ENCODE measurements around the gene CHMP3.

CHMP3 gene

DNA sequence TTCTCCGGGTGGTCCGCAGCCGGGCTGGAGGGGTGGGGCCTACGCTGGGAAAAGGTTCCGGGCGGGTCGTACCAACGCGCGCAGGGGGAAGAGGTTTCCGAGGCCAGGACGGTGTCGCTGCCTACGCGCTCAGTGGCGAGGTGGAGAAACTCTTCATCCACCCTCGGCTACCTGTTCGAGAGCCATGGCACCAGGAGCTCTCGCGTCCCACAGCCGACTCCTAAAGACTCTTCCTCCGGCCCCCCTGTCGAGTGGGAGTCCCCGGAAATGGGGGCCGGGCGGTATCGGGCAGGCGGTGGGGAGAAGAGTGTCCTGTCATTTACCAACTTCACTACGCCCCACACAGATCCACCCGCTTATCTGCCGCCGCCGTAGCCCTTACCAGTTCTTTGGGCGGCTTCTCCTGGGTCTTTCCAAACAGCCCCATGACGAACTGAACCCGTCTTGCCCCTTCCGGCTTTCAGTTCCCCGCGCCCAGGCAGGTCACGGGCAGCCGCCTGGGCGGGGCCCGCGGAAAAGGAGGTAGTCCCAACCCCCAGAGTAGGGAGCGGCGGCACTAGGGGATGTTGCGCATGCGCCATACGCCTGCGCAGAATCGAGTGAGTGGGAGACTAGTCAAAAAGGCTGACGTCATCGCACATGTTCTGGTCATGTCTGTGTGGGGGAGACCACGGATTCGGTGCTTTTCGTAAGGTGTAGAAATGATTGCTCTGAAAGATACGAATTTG lies at the start of gene CHMP3:
Gene CHMP3, minus strand, starts transcription at position 522 of the 728 bp plus-strand sequence. Its CDS starts 95 bp downstream, at position 427.
- TF ChIP-seq CTCF (IDR thresholded peaks at IDR 0.05; ENCODE audit: low read depth, low read length): no peak
- H3K4me3 ChIP-seq (ENCODE audit: low read depth, low read length): peak within 1 kb of the TSS; percentile 88

DNA sequence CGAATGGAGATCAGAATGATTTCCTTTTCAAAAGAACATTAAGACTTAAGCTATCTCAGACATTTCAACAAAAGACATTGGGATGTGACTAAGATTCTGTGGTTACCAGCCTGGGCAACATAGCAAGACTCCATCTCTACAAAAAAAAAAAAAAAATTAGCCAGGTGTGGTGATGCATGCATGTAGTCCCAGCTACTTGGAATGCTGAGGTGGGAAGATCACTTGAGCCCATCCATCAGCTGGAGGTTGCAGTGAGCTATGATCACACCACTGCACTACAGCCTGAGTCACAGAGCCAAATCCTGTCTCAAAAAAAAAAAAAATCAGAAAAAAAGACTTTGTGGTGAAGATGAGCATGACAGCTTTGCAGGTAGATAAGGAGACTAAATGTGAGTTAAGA lies 47.6 kb upstream of the CHMP3 start:
- H3K4me3 ChIP-seq (ENCODE audit: low read depth, low read length): no peak overlapping the region
- TF ChIP-seq CTCF (IDR thresholded peaks at IDR 0.05; ENCODE audit: low read depth, low read length): no peak

DNA sequence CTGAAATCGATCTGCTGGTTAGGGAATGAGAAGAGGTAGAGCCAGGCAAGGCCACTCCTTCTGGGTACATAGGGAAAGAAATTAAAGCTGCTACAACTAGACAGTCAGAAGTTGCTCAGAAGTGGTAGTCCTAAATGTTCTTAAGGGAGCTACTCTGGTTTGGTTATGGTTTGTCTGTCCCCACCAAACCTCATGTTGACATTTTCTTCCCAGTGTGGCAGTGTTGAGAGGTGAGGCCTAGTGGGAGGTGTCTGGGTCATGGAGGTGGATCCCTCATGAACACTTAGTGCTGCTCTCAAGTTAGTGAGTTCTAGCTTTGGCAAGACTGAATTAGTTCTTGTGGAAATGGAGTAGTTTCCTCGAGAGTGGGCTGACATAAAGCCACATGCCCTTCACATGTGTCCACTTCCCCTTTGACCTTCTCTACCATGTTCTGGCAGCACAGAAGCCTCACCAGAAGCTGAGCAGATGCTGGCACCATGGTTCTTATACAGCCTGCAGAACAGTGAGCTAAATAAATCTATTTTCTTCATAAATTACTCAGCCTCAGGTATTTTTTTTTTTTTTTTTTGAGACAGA lies 45.7 kb upstream of the CHMP3 start:
- H3K4me3 ChIP-seq (ENCODE audit: low read depth, low read length): no peak overlapping the region
- TF ChIP-seq CTCF (IDR thresholded peaks at IDR 0.05; ENCODE audit: low read depth, low read length): no peak

DNA sequence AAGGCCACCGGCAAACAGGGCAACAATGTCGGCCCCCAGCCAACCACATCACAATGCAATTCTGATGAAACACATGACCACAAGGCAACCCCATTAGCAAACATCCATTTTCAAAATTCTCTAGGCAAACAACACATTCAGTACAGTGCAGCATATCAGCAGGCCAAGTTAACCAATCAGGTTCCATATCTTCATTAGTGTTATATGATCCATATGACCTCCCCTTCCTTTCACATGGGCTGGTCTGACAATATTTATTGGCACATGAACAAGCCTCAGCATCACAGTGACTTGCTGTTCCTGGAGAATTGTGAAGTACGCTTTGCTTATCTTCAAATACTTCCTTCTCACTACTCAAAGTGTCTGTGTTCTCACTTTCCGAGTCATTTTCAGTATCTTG lies 40.7 kb upstream of the CHMP3 start:
- no peak for TF ChIP-seq CTCF (IDR thresholded peaks at IDR 0.05; ENCODE audit: low read depth, low read length)
- H3K4me3 ChIP-seq (ENCODE audit: low read depth, low read length): no peak overlapping the region

- H3K4me3 ChIP-seq (ENCODE audit: low read depth, low read length): no peak overlapping the region
- TF ChIP-seq CTCF (IDR thresholded peaks at IDR 0.05; ENCODE audit: low read depth, low read length): no peak
Observed at GRCh38 chr2:86598966-86599365, 35.7 kb upstream of the CHMP3 start.

DNA sequence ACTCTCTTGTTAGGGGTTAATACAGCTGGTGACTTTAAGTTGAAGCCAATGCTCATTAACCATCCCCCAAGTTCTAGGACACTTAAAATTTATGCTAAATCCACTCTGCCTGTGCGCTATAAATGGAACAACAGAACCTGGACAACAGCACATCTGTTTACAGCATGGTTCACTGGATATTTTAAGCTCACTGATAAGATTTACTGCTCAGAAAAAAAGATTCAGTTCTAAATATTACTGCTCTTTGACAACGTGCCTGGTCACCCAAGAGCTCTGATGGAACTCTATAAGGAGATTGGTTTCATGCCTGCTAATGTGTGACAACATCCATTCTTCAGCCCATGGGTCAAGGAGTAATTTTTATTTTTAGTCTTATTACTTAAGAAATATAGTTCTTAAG lies 32.9 kb upstream of the CHMP3 start:
- TF ChIP-seq CTCF (IDR thresholded peaks at IDR 0.05; ENCODE audit: low read depth, low read length): no peak

GRCh38 chr2:86593266-86593665 lies 30.0 kb upstream of the CHMP3 start:
- no peak for TF ChIP-seq CTCF (IDR thresholded peaks at IDR 0.05; ENCODE audit: low read depth, low read length)
- no peak overlapping the region for H3K4me3 ChIP-seq (ENCODE audit: low read depth, low read length)

More for the DNA sequence above, 32.9 kb upstream of the CHMP3 start:
- no peak overlapping the region for H3K4me3 ChIP-seq (ENCODE audit: low read depth, low read length)

Measured in WI38 (cell line).